Caco-2 (cell line): Measurements from ENCODE around the gene PABPN1. TPM values are rescaled to one million over a fixed set of nuclear protein-coding genes. Genes with fewer than 3 reads are reported as not detected.

ENCODE experiments used
- BruUV-seq: library from RNA; stranded (reverse); fragments of 400-500 nt; replicated peaks from 2 replicates; lab custom pipeline; 2021; lab: Mats Ljungman, UMichigan
- CTCF ChIA-PET: fragments of 300-600 bp; sonication (Branson Sonifier 250); formaldehyde crosslinking; loops from one replicate; lab custom pipeline; 2022; ENCODE audit warnings: antibody characterized with exemption; lab: Charles Lee
- POLR2A ChIA-PET: fragments of 300-600 bp; sonication (Branson Sonifier 250); formaldehyde crosslinking; loops from one replicate; lab custom pipeline; 2022; ENCODE audit warnings: antibody characterized with exemption; lab: Charles Lee
- DNase-seq, 2 experiments: peaks; one replicate each; pipeline versions ENCODE4 v3.0.0 to v3.0.0-alpha.2; 2020 to 2022
- H3K27me3 ChIP-seq: replicated peaks from 2 replicates; pipeline ENCODE4 v1.6.0; 2011; ENCODE audit warnings: low read length; ENCODE audit not compliant: control insufficient read depth, insufficient read depth
- H3K36me3 ChIP-seq: 2 replicates; pipeline ENCODE4 v1.5.1; 2011; ENCODE audit warnings: low read length; ENCODE audit not compliant: control insufficient read depth, insufficient read depth
- H3K4me1 ChIP-seq: fragments of 250-450 bp; sonication (Bioruptor Pico); 2 replicates; pipeline ENCODE4 v1.5.1; 2020; ENCODE audit warnings: mild to moderate bottlenecking
- H3K4me3 ChIP-seq: 2 replicates; pipeline ENCODE4 v1.5.1; 2011; ENCODE audit warnings: low read depth, mild to moderate bottlenecking, control low read depth, low read length
- H3K9me3 ChIP-seq: fragments of 250-450 bp; sonication (Bioruptor Pico); 2 replicates; pipeline ENCODE4 v1.5.1; 2020; ENCODE audit warnings: mild to moderate bottlenecking, moderate library complexity
- H3K27ac Mint-ChIP-seq: one replicate; pipeline ENCODE4 v1.8.0; 2022; ENCODE audit warnings: mixed read lengths; ENCODE audit not compliant: unreplicated experiment
- H3K27me3 Mint-ChIP-seq: one replicate; pipeline ENCODE4 v1.8.0; 2022; ENCODE audit warnings: mixed read lengths; ENCODE audit not compliant: insufficient read depth, unreplicated experiment
- H3K36me3 Mint-ChIP-seq: one replicate; pipeline ENCODE4 v1.8.0; 2022; ENCODE audit warnings: mild to moderate bottlenecking, mixed read lengths; ENCODE audit not compliant: insufficient read depth, unreplicated experiment
- H3K4me1 Mint-ChIP-seq: one replicate; pipeline ENCODE4 v1.8.0; 2022; ENCODE audit warnings: low read depth, mixed read lengths; ENCODE audit not compliant: unreplicated experiment
- H3K4me3 Mint-ChIP-seq: one replicate; pipeline ENCODE4 v1.8.0; 2022; ENCODE audit warnings: mild to moderate bottlenecking, moderate library complexity, mixed read lengths; ENCODE audit not compliant: unreplicated experiment
- H3K9me3 Mint-ChIP-seq: one replicate; pipeline ENCODE4 v1.8.0; 2022; ENCODE audit warnings: mixed read lengths; ENCODE audit not compliant: unreplicated experiment
- CTCF ChIP-seq, 2 experiments: fragments of 200-600 bp in 1 of 2; IDR thresholded peaks; 1 replicate in 1 of 2; 2 replicates in 1 of 2; pipeline versions ENCODE4 v1.5.1 to v1.8.0; 2011 to 2022; ENCODE audit warnings: antibody characterized with exemption in 1 of 2, control low read depth in 1 of 2, inconsistent platforms in 1 of 2, low read depth in 1 of 2, low read length in 1 of 2, mild to moderate bottlenecking in 1 of 2, moderate library complexity in 1 of 2; ENCODE audit not compliant: insufficient read depth in 1 of 2, severe bottlenecking in 1 of 2, unreplicated experiment in 1 of 2
- intact Hi-C: fragments of 100-400 bp; cut with micrococcal nuclease; formaldehyde crosslinking; loops from one replicate; pipeline ENCODE4 v1.10.0; 2022; ENCODE audit not compliant: unreplicated experiment
- total RNA-seq: library from RNA; stranded (reverse); gene quantifications from 2 replicates; pipeline ENCODE4 v1.2.3, GENCODE V29; 2022

Gene PABPN1
- total RNA-seq, 1 experiment from 2014 or later: 202 TPM

GRCh38 chr14:23297611-23298277 lies 23.5 kb upstream of the PABPN1 start:
- DNase-seq: no peak
- no peak overlapping the region for H3K27ac Mint-ChIP-seq
- Histone ChIP-seq H3K4me3 (no peak overlapping the region), H3K27me3 (no peaks in the 10 kb centered on the region), H3K4me1 (peaks cover 15% of the 10 kb centered on the region; the same call in 1 of the 2 replicates), H3K36me3 (no peaks in the 10 kb centered on the region), H3K9me3 (no peaks in the 10 kb centered on the region)
- no peak overlapping the region for H3K4me3 Mint-ChIP-seq
- ChIA-PET POLR2A (no interaction called here), CTCF (interaction anchor here (1.7 kb wide), 1 partner anchor 177 kb away, joined by 7 read pairs; no protein-coding TSS in a partner anchor)
- intact Hi-C loops: loop anchor here (5.0 kb wide), 1 partner anchor 195 kb away; the partner anchor contains the start of gene CIROP
- no peak for TF ChIP-seq CTCF (IDR thresholded peaks at IDR 0.05; ENCODE audit: insufficient read depth in 1 of 2, low read depth in 1 of 2, low read length in 1 of 2, severe bottlenecking in 1 of 2, unreplicated experiment in 1 of 2)
- peaks cover 25% of the 10 kb centered on the region for H3K36me3 Mint-ChIP-seq
- no TSS peak for BruUV-seq
- H3K4me1 Mint-ChIP-seq: no peaks in the 10 kb centered on the region
- no peaks in the 10 kb centered on the region for H3K27me3 Mint-ChIP-seq
- no peaks in the 10 kb centered on the region for H3K9me3 Mint-ChIP-seq

DNA sequence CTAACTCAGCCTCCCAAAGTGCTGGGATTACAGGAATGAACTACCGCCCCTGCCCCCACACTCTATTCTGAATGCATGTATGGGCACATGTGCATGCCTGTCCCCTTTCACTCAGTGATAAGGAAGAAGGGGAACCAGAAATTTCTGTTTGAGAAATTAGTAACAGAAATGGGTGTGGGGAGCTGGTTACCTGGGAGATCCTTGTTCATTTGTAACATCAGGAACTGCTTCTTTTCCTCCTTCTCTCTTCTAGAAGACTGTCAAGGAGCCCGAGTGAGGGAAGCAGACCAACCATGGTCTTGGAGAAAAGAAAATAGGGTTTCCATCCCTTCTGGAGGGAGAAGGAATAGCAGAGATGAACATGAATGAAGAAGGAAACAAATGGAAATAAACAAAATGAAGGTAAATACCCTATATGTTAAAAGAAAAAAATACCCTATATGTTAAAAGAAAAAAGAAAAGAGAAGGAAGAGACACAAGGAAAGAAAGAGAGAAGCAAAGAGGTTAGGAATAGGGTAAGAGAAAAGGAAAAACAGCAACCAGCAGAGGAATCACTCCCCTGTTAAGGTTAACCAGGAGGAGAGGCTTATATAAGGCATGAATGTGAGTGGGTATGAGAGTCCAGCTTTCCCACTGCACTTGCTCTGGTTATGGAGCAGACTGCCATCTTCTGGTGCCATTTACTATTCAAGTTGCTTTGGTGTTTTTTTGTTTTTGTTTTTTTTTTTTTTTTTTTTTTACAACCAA lies 21.9 kb upstream of the PABPN1 start:
- ChIA-PET CTCF (interaction anchor here (0.7 kb wide), 1 partner anchor 96 kb away, joined by 4 read pairs; no protein-coding TSS in a partner anchor), POLR2A (no interaction called here)
- Histone ChIP-seq H3K4me3 (no peak overlapping the region), H3K9me3 (no peaks in the 10 kb centered on the region), H3K27me3 (no peaks in the 10 kb centered on the region), H3K36me3 (no peaks in the 10 kb centered on the region), H3K4me1 (peaks cover 18% of the 10 kb centered on the region; the same call in 1 of the 2 replicates)
- Mint-ChIP-seq H3K4me3 (peak overlapping the region; percentile 100), H3K4me1 (no peaks in the 10 kb centered on the region), H3K27me3 (no peaks in the 10 kb centered on the region), H3K9me3 (no peaks in the 10 kb centered on the region), H3K27ac (no peak overlapping the region), H3K36me3 (peaks cover 22% of the 10 kb centered on the region)
- BruUV-seq: no TSS peak
- DNase-seq: no peak
- TF ChIP-seq CTCF (IDR thresholded peaks at IDR 0.05; ENCODE audit: insufficient read depth in 1 of 2, low read depth in 1 of 2, low read length in 1 of 2, severe bottlenecking in 1 of 2, unreplicated experiment in 1 of 2): no peak
- intact Hi-C loops: loop anchor here (1.0 to 5.0 kb wide), 2 partner anchors 34 to 197 kb away; partner anchors contain the start of gene CIROP
